OCI-LY1 (cell line): Measurements from ENCODE around the gene KDM4B.

Experiments used
- CTCF ChIP-seq: fragments of 200-600 bp; sonication (generic), shearing (Covaris generic); IDR thresholded peaks from 2 replicates; pipeline ENCODE4 v1.5.1; 2017; ENCODE audit warnings: mild to moderate bottlenecking, antibody characterized with exemption, low read length, moderate library complexity, mixed read lengths
- EZH2 ChIP-seq: fragments of 200-600 bp; sonication (generic), shearing (Covaris generic); IDR thresholded peaks from 2 replicates; pipeline ENCODE4 v1.8.0; 2017; ENCODE audit warnings: borderline replicate concordance, mixed run types, mild to moderate bottlenecking, antibody characterized with exemption, low read length, moderate library complexity, mixed read lengths

- no peak for TF ChIP-seq CTCF
- no peak for TF ChIP-seq EZH2
Measured at GRCh38 chr19:5054551-5055456, 85.9 kb downstream of the KDM4B start.
